ENCODE data around the gene MLLT3.

- TF ChIP-seq POLR2A (IDR thresholded peaks at IDR 0.05; ENCODE audit: low read depth, low read length) (no peak), POLR2AphosphoS5 (IDR thresholded peaks at IDR 0.05; ENCODE audit: low read depth, low read length) (no peak), TAF1 (IDR thresholded peaks at IDR 0.05; ENCODE audit: borderline replicate concordance, low read depth, low read length) (no peak)
These were observed 39.9 kb upstream of the MLLT3 start for GRCh38 chr9:20662156-20662555.

Measured in GM12892 (cell line).